ENCODE measurements around the gene HIVEP2.

DNA sequence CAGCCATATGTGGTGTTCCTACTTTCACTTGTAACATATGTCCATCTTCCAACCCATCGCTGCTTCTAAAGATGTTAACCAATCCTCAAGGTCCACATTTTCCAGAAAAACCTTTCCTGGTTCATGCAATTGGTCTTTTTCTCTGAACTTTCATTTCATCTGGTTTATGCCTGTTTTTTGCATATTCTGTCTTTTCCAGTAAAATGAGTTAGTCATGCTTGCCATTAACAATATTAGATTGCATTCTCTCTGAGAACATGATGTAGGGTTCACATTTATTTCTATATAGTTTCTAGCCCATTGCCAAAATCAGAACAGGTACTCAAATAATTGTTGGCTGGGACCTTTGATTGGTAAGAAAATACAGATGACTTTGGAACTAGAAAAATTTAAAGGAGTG, 36.7 kb downstream of the HIVEP2 start:
- TF ChIP-seq POLR2AphosphoS5 (IDR thresholded peaks at IDR 0.05; ENCODE audit: insufficient read depth, low read depth, low read length) = no peak
- TF ChIP-seq, protein P1, sequence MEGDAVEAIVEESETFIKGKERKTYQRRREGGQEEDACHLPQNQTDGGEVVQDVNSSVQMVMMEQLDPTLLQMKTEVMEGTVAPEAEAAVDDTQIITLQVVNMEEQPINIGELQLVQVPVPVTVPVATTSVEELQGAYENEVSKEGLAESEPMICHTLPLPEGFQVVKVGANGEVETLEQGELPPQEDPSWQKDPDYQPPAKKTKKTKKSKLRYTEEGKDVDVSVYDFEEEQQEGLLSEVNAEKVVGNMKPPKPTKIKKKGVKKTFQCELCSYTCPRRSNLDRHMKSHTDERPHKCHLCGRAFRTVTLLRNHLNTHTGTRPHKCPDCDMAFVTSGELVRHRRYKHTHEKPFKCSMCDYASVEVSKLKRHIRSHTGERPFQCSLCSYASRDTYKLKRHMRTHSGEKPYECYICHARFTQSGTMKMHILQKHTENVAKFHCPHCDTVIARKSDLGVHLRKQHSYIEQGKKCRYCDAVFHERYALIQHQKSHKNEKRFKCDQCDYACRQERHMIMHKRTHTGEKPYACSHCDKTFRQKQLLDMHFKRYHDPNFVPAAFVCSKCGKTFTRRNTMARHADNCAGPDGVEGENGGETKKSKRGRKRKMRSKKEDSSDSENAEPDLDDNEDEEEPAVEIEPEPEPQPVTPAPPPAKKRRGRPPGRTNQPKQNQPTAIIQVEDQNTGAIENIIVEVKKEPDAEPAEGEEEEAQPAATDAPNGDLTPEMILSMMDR (IDR thresholded peaks at IDR 0.05; ENCODE audit: extremely low read depth in 1 of 2, insufficient read depth in 1 of 2, low read depth in 1 of 2, low read length in 2 of 2) = no peak
